Measurements from ENCODE around the gene NCKIPSD.

- TF ChIP-seq ZFP3 (CRISPR knock-in tag; IDR thresholded peaks at IDR 0.05) (no peak), ESRRG (CRISPR knock-in tag; IDR thresholded peaks at IDR 0.05) (no peak), ZFP30 (CRISPR knock-in tag; IDR thresholded peaks at IDR 0.05) (no peak), TSHZ2 (CRISPR knock-in tag; IDR thresholded peaks at IDR 0.05) (no peak), RARB (CRISPR knock-in tag; IDR thresholded peaks at IDR 0.05) (no peak), ZC3H10 (CRISPR knock-in tag; IDR thresholded peaks at IDR 0.05) (no peak), GLIS3 (CRISPR knock-in tag; IDR thresholded peaks at IDR 0.05) (no peak), TOX (CRISPR knock-in tag; IDR thresholded peaks at IDR 0.05; ENCODE audit: borderline replicate concordance) (no peak), SNAI2 (CRISPR knock-in tag; IDR thresholded peaks at IDR 0.05) (no peak)
- TF ChIP-seq, protein P1, sequence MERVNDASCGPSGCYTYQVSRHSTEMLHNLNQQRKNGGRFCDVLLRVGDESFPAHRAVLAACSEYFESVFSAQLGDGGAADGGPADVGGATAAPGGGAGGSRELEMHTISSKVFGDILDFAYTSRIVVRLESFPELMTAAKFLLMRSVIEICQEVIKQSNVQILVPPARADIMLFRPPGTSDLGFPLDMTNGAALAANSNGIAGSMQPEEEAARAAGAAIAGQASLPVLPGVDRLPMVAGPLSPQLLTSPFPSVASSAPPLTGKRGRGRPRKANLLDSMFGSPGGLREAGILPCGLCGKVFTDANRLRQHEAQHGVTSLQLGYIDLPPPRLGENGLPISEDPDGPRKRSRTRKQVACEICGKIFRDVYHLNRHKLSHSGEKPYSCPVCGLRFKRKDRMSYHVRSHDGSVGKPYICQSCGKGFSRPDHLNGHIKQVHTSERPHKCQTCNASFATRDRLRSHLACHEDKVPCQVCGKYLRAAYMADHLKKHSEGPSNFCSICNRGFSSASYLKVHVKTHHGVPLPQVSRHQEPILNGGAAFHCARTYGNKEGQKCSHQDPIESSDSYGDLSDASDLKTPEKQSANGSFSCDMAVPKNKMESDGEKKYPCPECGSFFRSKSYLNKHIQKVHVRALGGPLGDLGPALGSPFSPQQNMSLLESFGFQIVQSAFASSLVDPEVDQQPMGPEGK (CRISPR knock-in tag; IDR thresholded peaks at IDR 0.05; ENCODE audit: borderline replicate concordance) = no peak
- TF ChIP-seq, protein P2, sequence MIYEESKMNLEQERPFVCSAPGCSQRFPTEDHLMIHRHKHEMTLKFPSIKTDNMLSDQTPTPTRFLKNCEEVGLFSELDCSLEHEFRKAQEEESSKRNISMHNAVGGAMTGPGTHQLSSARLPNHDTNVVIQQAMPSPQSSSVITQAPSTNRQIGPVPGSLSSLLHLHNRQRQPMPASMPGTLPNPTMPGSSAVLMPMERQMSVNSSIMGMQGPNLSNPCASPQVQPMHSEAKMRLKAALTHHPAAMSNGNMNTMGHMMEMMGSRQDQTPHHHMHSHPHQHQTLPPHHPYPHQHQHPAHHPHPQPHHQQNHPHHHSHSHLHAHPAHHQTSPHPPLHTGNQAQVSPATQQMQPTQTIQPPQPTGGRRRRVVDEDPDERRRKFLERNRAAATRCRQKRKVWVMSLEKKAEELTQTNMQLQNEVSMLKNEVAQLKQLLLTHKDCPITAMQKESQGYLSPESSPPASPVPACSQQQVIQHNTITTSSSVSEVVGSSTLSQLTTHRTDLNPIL (CRISPR knock-in tag; IDR thresholded peaks at IDR 0.05; ENCODE audit: low read depth) = no peak
Measured at GRCh38 chr3:48690846-48691458, 5.2 kb upstream of the NCKIPSD start.

Measured in SK-N-SH treated with all-trans-retinoic acid at 6 μM for 48 hours (cell line).